HEK293 (cell line): ENCODE results near the gene ARL13B.

Experiments
- CTCF ChIA-PET: fragments of 350-600 bp; formaldehyde crosslinking; extraction: SDS; loops from one replicate; lab custom pipeline; 2021; ENCODE audit warnings: antibody characterized with exemption; lab: Yijun Ruan, JAX
- POLR2A ChIA-PET: fragments of 300-600 bp; formaldehyde crosslinking; extraction: SDS; loops from one replicate; lab custom pipeline; 2020; ENCODE audit warnings: antibody characterized with exemption, inconsistent platforms; lab: Yijun Ruan, JAX
- H3K27ac ChIP-seq: fragments of 200-500 bp; sonication (Bioruptor generic); 2 replicates; pipeline ENCODE4 v1.5.1; 2014; ENCODE audit warnings: low read depth, low read length, control low read depth, inconsistent platforms; ENCODE audit errors: extremely low read depth
- H3K36me3 ChIP-seq, 2 experiments: fragments of 200-500 bp in 1 of 2; sonication (Bioruptor generic) in 1 of 2; 1 replicate in 1 of 2; 2 replicates in 1 of 2; pipeline ENCODE4 v1.5.1; 2014 to 2017; ENCODE audit warnings: inconsistent platforms in 2 of 2, low read length in 2 of 2; ENCODE audit not compliant: control insufficient read depth in 2 of 2, insufficient read depth in 1 of 2
- H3K4me1 ChIP-seq: fragments of 200-500 bp; sonication (Bioruptor generic); 2 replicates; pipeline ENCODE4 v1.5.1; 2014; ENCODE audit warnings: mild to moderate bottlenecking, low read length, inconsistent platforms; ENCODE audit not compliant: control insufficient read depth, insufficient read depth
- H3K4me3 ChIP-seq: 2 replicates; pipeline ENCODE4 v1.5.1; 2011; ENCODE audit warnings: low read depth, mild to moderate bottlenecking, control low read depth, low read length, moderate library complexity
- H3K9me3 ChIP-seq: fragments of 200-500 bp; sonication (Bioruptor generic); 2 replicates; pipeline ENCODE4 v1.5.1; 2014; ENCODE audit warnings: low read depth, low read length, inconsistent platforms; ENCODE audit not compliant: control insufficient read depth, insufficient read depth
- FEZF1 ChIP-seq: fragments of 450-650 bp; formaldehyde crosslinking; IDR thresholded peaks from 2 replicates; pipeline ENCODE4 v1.5.1; 2016; ENCODE audit warnings: missing biosample characterization, missing genetic modification characterization
- HOXA7 ChIP-seq: sonication (generic); formaldehyde crosslinking; IDR thresholded peaks from 2 replicates; pipeline ENCODE4 v1.8.1; 2022; ENCODE audit warnings: missing genetic modification reagents, borderline replicate concordance
- HOXC10 ChIP-seq: sonication (generic); formaldehyde crosslinking; IDR thresholded peaks from 2 replicates; pipeline ENCODE4 v1.8.1; 2023; ENCODE audit warnings: mild to moderate bottlenecking, missing genetic modification reagents
- MYNN ChIP-seq: fragments of 450-650 bp; formaldehyde crosslinking; IDR thresholded peaks from 2 replicates; pipeline ENCODE4 v1.5.1; 2016; ENCODE audit warnings: missing biosample characterization, missing genetic modification characterization, borderline replicate concordance
- REPIN1 ChIP-seq: fragments of 450-650 bp; formaldehyde crosslinking; IDR thresholded peaks from 2 replicates; pipeline ENCODE4 v1.5.1; 2017; ENCODE audit warnings: missing biosample characterization, missing genetic modification characterization, low read depth
- ZNF2 ChIP-seq: fragments of 450-650 bp; formaldehyde crosslinking; IDR thresholded peaks from 2 replicates; pipeline ENCODE4 v1.5.1; 2016; ENCODE audit warnings: missing biosample characterization, missing genetic modification characterization
- ZNF335 ChIP-seq: fragments of 450-650 bp; formaldehyde crosslinking; conservative IDR thresholded peaks from 2 replicates; pipeline ENCODE4 v1.5.1; 2016; ENCODE audit warnings: missing biosample characterization, missing genetic modification characterization
- ZNF37A ChIP-seq: fragments of 450-650 bp; IDR thresholded peaks from 2 replicates; pipeline ENCODE4 v1.5.1; 2018; ENCODE audit warnings: missing biosample characterization, missing genetic modification characterization
- ZNF473 ChIP-seq: fragments of 450-650 bp; formaldehyde crosslinking; IDR thresholded peaks from 2 replicates; pipeline ENCODE4 v1.5.1; 2017; ENCODE audit warnings: missing biosample characterization, missing genetic modification characterization
- ZNF530 ChIP-seq: fragments of 450-650 bp; formaldehyde crosslinking; IDR thresholded peaks from 2 replicates; pipeline ENCODE4 v1.5.1; 2016; ENCODE audit warnings: low read depth, missing biosample characterization, missing genetic modification characterization
- ZNF621 ChIP-seq: fragments of 450-650 bp; formaldehyde crosslinking; IDR thresholded peaks from 2 replicates; pipeline ENCODE4 v1.5.1; 2017; ENCODE audit warnings: missing biosample characterization, missing genetic modification characterization
- ZNF701 ChIP-seq: fragments of 450-650 bp; formaldehyde crosslinking; IDR thresholded peaks from 2 replicates; pipeline ENCODE4 v1.5.1; 2016; ENCODE audit warnings: missing biosample characterization, missing genetic modification characterization
- ZNF843 ChIP-seq: fragments of 450-650 bp; formaldehyde crosslinking; IDR thresholded peaks from 2 replicates; pipeline ENCODE4 v1.5.1; 2016; ENCODE audit warnings: missing biosample characterization, missing genetic modification characterization
- TF ChIP-seq, protein P1 (sequence below): fragments of 450-650 bp; formaldehyde crosslinking; IDR thresholded peaks from 2 replicates; pipeline ENCODE4 v1.5.1; 2017; ENCODE audit warnings: missing biosample characterization, missing genetic modification characterization
- TF ChIP-seq, protein P2 (sequence below): fragments of 450-650 bp; formaldehyde crosslinking; IDR thresholded peaks from 2 replicates; pipeline ENCODE4 v1.5.1; 2016; ENCODE audit warnings: missing biosample characterization, missing genetic modification characterization
- TF ChIP-seq, protein P3 (sequence below): fragments of 450-650 bp; formaldehyde crosslinking; IDR thresholded peaks from 2 replicates; pipeline ENCODE4 v1.5.1; 2016; ENCODE audit warnings: missing biosample characterization, missing genetic modification characterization
- TF ChIP-seq, protein P4 (sequence below): IDR thresholded peaks from 2 replicates; pipeline ENCODE4 v1.6.1; 2011; ENCODE audit warnings: mild to moderate bottlenecking, low read depth, low read length, borderline replicate concordance
- TF ChIP-seq, protein P5 (sequence below): fragments of 450-650 bp; formaldehyde crosslinking; IDR thresholded peaks from 2 replicates; pipeline ENCODE4 v1.5.1; 2016; ENCODE audit warnings: missing biosample characterization, missing genetic modification characterization, borderline replicate concordance

ARL13B gene

DNA sequence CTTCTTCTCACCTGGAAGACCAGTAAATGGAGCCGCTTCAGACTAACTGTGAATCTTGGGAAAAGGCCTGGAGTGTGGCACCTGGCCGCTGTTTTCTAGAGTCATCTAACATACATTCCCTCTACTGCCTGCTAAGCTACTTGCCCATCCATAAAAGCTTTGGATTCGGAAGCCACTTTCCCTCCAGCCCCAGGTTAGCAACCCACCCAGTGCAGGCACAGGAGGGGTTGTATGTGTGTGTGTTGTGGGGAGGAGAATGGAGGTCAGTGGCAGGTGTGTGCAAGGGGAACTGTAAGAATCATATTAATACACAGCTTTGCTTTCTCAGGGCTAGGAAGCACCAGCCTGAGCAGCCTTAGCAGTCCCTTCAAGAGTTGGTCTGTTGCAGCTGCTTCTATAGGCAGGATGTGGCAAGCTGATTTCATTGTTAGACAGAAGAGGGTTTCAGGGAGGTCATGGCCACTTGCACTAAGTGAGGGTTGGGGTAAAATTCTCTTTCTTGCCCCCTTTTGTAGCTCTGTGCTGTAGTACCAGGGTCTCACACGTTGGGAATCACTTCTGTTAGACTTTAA, 91.8 kb downstream of the ARL13B start:
- ChIA-PET POLR2A (no interaction called here), CTCF (interaction anchor here (1.0 kb wide), 1 partner anchor 30 kb away, joined by 3 read pairs; no protein-coding TSS in a partner anchor)
- Histone ChIP-seq H3K36me3 (peaks cover 0 to 38% of the 10 kb centered on the region in 2 experiments; a peak in 1 of 3 replicates), H3K4me1 (no peaks in the 10 kb centered on the region), H3K27ac (no peak overlapping the region), H3K9me3 (no peaks in the 10 kb centered on the region), H3K4me3 (no peak overlapping the region)
- TF ChIP-seq ZNF701 (no peak), HOXC10 (CRISPR knock-in tag) (no peak), ZNF37A (no peak), REPIN1 (tag by site-specific recombination) (no peak), ZNF473 (tag by site-specific recombination) (no peak), ZNF621 (tag by site-specific recombination) (no peak), MYNN (no peak), ZNF335 (tag by site-specific recombination) (no peak)
- TF ChIP-seq, protein P1, sequence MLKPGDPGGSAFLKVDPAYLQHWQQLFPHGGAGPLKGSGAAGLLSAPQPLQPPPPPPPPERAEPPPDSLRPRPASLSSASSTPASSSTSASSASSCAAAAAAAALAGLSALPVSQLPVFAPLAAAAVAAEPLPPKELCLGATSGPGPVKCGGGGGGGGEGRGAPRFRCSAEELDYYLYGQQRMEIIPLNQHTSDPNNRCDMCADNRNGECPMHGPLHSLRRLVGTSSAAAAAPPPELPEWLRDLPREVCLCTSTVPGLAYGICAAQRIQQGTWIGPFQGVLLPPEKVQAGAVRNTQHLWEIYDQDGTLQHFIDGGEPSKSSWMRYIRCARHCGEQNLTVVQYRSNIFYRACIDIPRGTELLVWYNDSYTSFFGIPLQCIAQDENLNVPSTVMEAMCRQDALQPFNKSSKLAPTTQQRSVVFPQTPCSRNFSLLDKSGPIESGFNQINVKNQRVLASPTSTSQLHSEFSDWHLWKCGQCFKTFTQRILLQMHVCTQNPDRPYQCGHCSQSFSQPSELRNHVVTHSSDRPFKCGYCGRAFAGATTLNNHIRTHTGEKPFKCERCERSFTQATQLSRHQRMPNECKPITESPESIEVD (tag by site-specific recombination), result no peak
- TF ChIP-seq, protein P2, sequence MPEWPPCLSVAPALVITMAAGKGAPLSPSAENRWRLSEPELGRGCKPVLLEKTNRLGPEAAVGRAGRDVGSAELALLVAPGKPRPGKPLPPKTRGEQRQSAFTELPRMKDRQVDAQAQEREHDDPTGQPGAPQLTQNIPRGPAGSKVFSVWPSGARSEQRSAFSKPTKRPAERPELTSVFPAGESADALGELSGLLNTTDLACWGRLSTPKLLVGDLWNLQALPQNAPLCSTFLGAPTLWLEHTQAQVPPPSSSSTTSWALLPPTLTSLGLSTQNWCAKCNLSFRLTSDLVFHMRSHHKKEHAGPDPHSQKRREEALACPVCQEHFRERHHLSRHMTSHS (tag by site-specific recombination), result no peak

DNA sequence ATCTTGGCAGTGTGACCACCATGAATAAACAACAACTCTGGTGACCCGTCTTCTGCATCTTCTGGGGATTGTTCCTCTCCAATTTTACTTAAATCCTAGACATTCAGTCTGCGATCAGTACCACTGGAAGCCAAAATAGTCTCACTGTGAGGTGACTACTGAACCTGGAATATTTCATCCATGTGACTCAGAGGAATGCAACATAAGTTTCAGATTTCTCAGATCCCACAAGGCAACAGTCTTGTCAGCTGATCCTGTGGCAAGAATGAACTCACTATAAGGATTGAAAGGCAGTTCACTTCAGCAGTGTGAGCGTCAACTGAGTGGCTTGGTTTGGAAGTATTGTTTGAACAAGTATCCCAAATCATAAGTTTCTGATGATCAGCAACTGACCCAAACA, 96.1 kb downstream of the ARL13B start:
- H3K27ac ChIP-seq, result no peak overlapping the region
- peaks cover 0 to 21% of the 10 kb centered on the region in 2 experiments; a peak in 1 of 3 replicates for H3K36me3 ChIP-seq
- ChIA-PET CTCF (no interaction called here), POLR2A (no interaction called here)
- H3K4me3 ChIP-seq, result no peak overlapping the region
- no peaks in the 10 kb centered on the region for H3K9me3 ChIP-seq
- H3K4me1 ChIP-seq, result no peaks in the 10 kb centered on the region
- no peak for TF ChIP-seq HOXA7
- TF ChIP-seq ZNF843 (tag by site-specific recombination), result no peak
- TF ChIP-seq, protein P3, sequence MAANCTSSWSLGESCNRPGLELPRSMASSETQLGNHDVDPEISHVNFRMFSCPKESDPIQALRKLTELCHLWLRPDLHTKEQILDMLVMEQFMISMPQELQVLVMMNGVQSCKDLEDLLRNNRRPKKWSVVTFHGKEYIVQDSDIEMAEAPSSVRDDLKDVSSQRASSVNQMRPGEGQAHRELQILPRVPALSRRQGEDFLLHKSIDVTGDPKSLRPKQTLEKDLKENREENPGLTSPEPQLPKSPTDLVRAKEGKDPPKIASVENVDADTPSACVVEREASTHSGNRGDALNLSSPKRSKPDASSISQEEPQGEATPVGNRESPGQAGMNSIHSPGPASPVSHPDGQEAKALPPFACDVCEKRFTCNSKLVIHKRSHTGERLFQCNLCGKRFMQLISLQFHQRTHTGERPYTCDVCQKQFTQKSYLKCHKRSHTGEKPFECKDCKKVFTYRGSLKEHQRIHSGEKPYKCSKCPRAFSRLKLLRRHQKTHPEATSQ (tag by site-specific recombination), result no peak
- TF ChIP-seq, protein P4, sequence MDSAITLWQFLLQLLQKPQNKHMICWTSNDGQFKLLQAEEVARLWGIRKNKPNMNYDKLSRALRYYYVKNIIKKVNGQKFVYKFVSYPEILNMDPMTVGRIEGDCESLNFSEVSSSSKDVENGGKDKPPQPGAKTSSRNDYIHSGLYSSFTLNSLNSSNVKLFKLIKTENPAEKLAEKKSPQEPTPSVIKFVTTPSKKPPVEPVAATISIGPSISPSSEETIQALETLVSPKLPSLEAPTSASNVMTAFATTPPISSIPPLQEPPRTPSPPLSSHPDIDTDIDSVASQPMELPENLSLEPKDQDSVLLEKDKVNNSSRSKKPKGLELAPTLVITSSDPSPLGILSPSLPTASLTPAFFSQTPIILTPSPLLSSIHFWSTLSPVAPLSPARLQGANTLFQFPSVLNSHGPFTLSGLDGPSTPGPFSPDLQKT, result no peak
- no peak for TF ChIP-seq ZNF530
- TF ChIP-seq FEZF1 (tag by site-specific recombination), result no peak
- TF ChIP-seq, protein P5, sequence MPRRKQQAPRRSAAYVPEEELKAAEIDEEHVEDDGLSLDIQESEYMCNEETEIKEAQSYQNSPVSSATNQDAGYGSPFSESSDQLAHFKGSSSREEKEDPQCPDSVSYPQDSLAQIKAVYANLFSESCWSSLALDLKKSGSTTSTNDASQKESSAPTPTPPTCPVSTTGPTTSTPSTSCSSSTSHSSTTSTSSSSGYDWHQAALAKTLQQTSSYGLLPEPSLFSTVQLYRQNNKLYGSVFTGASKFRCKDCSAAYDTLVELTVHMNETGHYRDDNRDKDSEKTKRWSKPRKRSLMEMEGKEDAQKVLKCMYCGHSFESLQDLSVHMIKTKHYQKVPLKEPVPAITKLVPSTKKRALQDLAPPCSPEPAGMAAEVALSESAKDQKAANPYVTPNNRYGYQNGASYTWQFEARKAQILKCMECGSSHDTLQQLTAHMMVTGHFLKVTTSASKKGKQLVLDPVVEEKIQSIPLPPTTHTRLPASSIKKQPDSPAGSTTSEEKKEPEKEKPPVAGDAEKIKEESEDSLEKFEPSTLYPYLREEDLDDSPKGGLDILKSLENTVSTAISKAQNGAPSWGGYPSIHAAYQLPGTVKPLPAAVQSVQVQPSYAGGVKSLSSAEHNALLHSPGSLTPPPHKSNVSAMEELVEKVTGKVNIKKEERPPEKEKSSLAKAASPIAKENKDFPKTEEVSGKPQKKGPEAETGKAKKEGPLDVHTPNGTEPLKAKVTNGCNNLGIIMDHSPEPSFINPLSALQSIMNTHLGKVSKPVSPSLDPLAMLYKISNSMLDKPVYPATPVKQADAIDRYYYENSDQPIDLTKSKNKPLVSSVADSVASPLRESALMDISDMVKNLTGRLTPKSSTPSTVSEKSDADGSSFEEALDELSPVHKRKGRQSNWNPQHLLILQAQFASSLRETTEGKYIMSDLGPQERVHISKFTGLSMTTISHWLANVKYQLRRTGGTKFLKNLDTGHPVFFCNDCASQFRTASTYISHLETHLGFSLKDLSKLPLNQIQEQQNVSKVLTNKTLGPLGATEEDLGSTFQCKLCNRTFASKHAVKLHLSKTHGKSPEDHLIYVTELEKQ (tag by site-specific recombination), result no peak
- TF ChIP-seq ZNF2 (tag by site-specific recombination), result no peak
